NCI-H2029 treated with DMSO at 0.1 percent for 48 hours (cell line): ENCODE results near the gene CDH23.

Experiments
- DNase-seq: peaks from one replicate; lab custom pipeline; 2025; lab: John Stamatoyannopoulos, UW

The CDH23 gene

DNA sequence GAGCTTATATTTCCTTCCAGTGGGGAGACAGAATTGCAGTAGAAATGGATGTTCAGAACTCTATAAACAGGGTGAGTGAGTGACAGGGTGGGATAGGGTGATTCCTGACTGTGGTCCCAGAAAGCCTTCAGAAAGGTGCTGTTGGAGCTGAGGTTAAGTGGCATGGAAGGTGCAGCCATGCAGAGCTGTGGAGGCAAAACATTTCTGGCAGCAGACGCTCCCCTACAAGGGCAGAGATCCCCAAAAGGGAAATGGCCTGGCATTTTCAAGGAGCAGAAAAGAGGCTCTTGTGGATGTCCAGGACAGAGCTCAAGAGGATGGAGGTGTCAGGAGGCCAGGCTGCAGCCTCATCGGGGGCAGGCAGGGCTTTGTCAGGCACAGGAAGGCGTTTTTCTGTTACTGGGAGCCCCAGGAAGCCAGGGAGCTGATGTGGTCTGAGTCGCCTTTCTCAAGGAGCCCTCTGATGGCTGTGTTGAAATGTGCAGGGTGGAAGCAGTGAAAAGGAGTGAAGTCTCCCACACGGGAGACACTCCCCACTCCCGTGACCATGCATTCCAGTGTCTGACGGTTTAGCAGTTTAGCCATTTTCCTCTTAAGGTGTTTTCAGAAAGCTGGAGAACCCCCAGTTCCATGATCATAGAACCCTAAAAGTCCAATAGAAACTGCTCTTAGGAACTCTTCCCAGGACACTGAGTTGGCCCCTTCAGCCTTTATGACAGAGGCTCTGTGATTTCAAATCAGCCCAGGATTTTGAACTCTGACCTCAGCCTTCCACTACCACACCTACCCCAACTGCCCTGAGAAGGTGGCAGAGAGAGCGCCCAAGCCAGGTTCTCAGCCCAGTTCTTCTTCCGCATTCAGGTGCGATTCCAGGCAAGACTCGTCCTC lies 226.6 kb downstream of the CDH23 start:
- no peak for DNase-seq

DNA sequence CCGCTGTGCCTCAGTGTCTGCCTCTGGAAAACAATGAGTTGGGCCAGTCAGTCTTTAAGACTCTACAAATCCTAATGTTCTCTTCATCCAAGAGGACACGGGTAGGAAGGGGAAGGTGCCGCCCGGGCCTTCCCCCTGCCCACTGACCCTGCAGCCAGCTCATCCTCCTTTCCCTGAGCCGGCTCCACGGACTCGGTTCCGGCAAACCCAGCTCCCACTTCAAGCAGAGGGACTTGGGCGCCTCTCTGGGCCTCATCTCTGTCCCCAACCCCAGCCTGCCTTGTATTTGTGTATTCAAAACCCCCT lies 227.2 kb downstream of the CDH23 start:
- DNase-seq: no peak

DNA sequence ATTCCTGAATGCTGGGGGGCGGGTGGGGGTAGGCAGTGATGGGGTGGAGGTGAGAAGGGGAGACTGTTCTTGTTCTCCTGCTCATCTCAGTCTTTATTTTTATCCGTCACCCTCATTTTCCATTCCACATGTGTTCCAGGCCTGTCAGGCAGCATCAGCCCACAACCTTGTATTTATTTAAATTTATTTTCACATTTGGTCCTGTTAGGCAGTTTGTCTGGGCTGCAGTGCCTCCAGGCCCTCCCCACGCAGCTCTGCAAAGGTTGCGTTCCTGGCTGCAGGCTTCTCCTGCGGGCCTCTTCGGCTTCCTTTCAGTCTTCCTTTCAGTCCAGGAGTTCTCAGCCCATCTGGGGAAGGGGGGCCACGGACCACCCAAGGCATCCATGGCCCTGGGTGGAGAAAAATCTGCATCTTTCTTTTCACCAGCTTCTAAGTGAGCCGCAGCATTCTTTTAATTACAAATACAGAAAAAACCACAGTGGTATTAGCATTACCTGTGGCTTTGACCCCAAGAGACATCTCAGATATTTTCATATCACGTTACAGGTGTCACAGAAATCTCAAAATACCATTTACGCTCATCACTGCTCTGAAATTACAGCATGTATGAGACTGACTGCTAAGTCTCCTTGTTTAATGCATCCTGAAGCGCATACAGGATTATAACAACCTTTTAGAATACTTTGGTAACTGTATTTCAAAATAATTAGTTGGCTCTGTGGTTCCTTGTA lies 228.9 kb downstream of the CDH23 start:
- no peak for DNase-seq

DNA sequence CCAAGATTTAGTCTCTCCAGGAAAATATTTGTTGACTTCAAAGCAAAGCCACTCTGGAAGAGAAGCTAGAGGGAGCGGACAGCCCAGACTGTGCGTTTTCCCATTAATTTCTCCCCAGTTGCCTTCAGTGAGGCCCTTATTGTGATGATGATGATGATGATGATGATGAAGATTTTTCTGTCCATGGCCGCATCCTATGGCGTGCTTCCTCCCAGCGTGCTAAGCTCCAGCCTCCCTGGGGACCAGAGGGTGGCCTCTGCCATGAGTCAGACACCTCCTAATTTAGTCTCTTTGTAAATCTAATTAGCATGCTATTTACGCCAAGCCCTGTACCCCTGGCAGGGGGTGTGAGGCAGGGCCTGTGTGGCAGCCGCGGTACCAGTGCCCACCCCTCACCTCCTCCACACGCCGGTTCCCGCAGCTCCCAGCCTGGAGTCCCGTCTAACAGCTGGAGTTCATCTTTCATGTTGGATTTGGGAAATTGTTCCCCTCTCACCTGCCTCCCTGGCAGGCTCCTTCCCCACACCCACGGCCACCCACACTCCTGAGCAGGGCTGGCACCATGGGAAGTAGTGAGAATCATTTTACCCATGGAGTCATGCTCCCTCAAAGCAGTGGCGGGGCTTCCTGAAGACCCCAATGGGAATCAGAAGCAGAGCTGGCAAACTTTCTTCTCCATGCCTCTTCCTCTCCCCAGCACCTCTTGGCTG lies 230.7 kb downstream of the CDH23 start:
- no peak for DNase-seq

DNA sequence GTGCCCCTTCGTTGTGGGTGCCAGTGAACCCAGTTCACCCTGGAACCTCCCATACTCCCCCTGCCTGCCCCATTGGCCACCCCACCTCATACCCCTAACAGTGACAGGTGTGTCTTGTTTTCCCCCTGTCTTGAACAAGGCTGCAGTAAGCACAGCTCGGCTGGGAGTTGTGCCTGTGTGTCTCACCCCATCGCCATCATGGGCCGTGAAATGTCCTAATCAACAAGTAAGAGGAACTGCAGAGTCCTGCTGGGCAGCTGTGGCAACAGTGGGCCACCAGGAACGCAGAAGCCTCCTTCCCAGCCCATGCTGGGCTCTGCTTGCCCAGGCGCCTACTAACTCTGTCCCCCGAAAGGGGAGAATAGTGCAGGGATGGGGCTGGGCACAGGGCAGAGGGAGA lies 231.2 kb downstream of the CDH23 start:
- no peak for DNase-seq

DNA sequence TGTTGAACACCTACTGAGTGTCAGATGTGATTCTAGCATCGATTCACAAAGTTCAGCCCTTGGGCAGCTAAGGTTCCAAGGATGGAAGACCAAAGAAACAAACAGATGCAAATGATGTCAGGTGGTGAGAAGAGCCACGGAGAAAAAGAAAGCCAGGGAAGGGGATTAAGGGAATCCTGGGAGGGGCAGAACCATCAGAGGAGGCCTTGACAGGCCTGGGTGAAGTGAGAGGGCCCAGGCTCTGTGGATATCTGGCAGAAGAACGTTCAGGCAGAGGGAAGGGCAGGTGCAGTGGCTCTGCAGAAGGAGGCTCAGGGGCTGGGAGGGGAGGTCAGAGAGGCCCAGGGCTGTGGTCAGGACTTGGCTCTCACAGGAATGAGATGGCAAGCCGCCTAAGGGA lies 232.4 kb downstream of the CDH23 start:
- DNase-seq: no peak

DNA sequence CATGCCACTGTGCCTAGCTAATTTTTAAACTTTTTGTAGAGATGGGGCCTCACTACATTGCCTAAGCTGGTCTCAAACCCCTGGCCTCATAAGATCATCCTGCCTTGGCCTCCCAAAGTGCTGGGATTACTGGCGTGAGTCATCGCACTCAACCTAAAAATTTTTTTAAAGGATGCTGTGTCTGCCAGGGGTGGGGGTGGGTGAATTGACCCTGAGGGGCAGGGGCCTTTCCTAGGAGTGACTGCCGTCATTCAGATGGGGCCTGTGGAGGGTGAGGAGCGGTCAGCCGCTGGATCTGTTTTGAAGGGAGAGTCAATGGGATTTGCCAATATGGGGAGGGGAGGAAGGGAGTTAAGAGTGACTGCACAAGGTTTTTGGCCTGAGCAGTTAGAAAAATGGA lies 233.4 kb downstream of the CDH23 start:
- no peak for DNase-seq

DNA sequence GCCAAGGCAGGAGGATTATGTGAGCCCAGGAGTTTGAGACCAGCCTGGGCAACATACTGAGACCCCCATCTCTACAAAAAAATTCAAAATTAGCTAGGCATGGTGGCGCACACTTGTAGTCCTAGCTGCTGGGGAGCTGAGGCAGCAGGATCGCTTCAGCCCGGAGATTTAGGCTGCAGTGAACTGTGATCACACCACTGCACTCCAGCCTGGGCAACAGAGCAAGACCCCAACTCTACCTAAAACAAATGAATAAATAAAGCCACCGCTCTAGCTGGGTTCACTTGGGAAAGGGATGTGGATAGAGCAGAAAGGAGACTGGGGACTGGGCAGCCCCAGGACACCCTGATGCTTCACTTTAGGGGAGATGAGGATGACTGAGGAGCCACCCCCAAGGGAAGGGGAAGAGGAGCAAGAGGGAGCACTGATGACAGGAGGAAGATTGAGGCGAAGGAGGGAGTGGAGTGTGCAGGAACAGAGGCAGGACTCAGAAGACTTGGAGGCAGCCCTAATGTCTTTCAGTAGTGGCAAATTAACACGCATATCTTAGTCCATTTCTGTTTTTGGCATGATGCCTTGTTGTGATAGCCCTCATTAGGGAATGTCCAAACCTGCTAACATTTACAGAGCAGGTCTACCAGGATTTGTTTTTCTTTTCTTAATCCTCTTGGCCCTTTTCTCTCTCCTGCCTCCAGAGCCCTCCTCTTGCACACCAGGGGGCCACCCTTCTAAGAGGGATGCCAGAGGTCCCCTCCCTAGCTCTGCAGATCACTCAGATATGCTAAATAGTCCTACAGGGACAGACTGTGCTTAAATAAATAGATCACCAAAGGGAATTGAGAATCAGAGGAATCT lies 234.5 kb downstream of the CDH23 start:
- DNase-seq: no peak

DNA sequence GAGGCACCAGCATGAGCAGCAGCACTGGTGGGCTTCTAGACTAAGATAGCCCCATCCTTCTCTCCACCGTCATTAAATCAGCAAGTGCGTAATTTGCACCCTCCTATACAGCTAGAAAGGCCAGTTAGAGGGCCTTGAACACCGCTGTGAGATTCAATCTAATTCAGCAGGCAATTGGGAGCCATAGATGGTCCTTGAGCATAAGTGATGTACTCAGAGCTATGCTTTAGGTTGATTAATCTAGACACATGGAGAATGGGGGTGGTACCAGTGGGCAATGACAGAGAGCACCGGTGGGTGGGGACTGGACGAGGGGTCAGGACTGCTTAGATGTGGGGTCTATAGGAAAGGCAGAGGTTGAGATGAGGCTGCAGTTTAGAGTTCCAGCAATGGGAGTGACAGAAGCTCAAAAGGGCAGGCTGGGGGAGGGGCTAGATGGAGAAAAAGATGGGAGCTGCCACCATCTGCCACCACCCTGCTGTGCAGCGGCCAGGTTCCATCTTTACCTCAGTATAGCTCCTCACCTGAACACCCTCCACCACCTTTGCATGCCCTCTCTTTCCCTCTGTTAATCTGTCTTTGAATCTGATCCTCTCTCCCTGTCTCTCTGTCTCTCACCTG lies 235.6 kb downstream of the CDH23 start:
- no peak for DNase-seq

DNA sequence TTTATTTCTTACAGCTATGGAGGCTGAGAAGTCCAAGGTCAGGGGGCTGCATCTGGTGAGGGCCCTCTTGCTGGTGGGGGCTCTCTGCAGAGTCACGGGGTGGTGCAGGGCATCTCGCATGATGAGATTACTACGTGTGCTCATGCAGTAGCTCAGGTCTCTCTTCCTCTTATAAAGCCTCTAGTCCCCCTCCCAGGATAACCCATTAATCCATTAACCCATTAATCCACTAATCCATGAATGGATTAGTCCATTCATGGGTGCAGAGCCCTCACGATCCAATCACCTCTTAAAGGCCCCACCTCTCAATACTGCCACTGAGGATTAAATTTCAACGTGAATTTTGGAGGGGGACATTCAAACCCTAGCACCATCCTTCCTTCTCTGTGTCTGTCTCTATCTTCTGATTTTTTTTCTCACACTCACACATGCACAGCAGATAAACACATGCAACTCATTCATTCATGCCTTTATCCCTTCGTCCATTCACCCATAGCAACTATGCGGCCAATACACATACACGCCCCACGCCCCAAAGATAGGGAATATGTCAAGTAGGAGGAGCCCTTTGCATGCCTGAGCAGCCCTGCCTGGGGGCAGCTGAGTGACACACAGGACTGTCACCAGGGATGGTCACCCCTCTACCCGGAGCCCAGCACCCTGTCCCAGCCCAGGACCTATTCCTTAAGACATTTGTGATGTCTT lies 236.3 kb downstream of the CDH23 start:
- DNase-seq: no peak

DNA sequence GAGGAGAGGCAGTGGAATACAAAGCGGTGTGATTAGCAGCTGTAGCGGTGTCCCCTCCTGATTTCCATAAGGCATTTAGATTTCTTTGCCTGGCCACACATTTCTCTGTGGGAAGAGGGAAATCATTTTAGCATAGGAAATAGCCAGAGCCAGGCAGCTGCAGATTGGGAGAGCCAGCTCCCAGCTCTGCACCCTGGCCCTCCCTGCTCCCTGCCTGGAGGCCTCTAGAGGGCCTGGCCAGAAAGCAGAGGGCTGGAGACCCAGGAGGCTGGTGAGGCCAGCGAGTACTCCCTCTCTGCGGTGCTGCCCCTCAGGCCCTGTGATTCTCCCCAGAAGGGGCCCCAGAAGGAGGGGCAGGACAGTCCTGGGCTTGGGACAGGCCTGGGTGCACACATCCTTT lies 237.2 kb downstream of the CDH23 start:
- DNase-seq: no peak

DNA sequence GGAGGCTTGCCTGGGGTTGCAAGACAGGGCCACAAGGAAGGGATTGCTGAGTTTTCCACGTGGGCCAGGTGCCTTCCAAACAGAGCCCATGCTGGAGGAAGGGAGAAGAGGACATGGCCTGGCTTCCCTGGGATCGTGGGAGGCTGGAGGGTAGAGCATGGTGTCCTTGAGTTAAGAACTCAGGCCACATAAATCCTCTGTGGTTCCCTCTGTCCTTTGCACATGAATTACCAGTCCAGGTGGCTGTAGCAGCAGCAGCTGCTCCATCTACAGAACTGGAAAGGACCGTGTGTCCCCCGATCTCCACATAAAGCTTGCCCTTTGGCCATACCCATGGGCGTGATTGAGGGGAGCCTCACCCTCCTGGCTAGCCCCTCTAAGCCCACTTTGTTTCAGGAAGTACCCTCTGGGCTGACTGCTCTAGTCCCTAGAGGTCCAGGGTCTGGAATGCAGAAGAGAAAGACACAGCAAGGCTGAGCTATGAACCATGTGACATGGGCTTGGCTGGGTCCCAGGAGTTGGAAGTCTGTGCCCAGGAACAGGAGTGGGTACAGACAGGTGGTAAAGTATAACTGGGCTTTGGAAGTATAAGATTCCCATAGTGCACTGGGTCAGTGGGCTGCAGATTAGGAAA lies 237.9 kb downstream of the CDH23 start:
- no peak for DNase-seq

DNA sequence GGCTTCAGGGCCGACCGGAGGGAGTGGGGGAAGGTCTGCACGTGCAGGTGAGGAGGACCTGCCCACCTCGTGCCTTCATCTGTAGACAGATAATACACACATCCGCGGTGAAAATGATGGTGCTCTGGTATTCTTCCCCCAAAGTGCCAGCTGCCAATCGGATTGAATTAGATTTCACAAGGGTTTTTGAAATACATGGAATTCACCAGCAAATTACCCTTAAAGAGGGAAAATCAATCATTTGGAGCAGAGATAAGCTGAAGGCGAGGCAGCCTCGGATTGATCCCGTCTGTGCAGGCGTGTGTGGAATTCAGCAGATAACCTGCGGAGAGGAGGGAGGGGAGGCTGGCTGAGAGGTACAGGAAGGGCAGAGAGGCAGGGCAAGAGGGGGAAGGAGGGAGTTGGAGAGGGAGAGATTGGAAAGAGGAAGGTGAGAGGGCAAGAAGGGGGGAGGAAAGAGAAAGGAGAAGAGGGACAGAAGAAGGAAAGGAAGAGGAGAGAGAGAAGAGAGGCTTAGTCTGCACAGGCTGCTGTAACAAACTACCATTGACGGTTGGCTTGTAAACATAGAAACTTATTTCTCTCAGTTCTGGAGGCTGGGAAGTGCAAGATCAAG lies 238.6 kb downstream of the CDH23 start:
- DNase-seq: no peak

DNA sequence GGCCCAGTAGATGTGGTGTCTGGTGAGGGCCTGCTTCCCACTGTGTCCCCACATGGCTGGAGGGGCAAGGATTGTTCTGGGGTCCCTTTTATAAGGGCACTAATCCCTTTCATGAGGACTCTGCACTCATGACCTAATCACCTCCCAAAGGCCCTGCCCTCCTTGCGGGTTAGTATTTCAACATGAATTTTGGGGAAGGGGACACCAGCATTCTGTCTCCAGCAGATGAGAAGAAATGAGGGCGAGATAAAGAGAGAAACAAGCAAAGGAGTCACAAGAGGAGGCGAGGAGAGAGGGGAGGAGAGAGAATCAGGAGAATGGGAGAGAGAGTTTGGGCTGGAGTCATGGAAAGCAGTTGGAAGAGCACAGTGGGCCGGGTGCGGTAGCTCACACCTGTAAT lies 239.1 kb downstream of the CDH23 start:
- no peak for DNase-seq

DNA sequence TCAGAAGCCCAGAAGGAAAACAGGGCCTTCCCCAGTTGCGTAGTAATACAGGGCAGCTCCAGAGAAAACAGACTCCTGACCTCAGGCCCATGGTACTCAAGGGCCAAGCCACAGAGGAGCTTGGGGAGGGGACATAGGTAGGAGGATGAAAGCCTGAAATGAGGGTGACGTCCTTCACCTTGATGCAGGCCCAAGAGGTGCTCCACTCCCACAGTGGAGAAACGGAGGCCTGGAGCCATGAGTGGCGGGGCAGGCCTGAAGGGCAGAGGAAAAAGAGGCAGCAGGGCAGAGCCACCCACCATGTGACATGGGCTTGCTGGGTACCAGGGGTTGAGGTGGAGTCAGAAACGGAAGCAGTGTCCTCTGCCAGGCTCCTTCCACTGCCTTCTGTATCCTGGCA lies 239.9 kb downstream of the CDH23 start:
- no peak for DNase-seq

DNA sequence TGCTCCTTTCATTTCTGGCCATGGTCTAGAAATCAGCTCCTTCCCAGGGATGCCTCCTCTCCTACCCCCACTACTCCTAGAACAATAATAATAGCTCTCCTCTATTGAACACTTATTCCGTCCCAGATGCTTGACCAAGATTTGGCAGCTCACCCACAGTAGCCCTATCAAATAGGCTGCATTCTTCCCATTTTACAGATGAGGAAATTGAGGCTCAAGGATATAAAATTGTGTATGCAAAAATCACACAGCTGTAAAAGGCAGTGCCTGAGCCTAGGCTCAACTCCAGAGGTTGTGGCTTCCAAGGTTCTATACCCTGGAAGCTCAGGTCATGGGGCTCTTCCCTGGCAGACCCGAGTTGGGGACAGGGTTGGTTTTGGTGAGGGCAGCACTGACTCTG lies 240.6 kb downstream of the CDH23 start:
- DNase-seq: no peak

DNA sequence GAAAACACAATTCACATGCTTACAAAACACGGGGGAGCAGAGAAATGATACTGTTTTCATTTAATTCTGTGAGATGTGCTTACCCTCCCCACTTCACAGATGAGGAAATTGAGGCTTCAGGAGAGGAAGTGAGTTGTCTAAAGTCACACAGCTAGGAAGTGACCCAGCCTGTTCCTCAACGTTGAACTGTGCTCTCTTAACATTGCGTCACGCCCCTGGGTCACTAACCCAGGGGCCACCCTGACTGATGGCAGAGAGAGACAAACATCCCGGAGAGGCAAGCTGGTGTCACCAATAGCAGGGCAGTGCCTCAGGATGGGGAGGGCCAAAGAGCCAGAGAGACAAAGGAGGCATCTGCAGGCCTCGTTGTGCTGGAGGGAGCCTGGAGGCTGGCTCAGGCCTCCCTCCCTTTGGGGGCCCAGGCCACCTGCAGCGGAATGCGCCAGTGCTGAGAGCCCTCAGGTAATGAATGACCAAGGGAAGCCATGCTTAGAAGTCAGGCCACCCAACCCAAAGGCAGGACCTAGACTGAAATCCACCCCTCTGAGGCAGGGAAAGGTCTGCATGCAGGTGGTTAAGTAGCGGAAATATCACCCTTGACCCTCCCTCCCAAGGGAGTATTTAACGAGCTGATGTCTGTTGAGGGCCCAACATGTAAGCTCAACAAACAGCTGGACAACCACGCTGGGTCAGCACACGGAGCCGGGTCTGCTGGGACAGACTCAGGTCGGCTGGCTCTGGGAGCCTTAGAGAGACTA lies 241.5 kb downstream of the CDH23 start:
- no peak for DNase-seq

DNA sequence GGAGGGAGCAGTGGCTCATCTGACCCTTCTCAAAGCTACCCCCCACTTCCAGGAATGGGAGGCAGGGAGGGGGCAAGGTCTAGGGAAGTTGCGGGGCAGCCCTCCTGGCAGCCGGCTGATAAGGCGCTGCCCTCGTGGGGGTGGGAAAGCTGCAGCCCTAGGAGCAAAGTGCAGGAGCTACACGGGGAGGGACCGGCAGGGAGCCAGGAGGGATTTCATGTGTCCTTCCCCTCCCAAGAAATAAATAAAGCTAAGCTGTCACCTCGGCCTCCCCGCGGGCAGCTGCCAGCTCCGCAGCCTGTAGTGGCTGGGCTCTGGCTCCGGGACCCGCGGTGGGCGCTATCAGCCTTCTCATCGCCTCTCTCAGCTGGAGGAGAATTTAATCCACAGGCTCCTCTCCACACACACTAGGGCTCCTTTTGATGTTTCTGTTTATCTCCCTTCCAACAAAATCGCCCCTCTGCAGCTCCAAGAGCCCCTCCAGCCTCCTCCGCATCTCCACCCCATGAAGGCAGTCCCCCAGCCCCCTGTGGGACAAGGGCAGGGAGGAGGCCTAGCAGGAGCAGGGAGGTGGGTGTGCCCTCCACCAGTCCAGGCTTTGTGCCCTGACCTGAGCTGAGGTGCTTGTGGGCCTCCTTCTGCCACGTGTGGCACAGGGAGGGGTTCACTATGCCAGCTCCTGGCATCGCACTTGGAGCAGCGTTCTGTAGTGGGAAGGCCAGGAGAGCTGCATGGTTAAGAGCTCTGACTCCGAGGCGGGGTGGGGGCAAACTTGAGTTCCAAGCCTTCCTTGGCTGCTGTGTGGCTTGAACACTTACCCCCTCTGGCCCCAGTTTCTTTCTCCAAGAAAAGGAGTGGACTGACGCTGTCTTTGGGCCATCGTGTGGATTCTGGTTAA lies 242.4 kb downstream of the CDH23 start:
- no peak for DNase-seq
